ENCODE data around the gene GPAT3. TPM values are rescaled to one million over a fixed set of nuclear protein-coding genes. Genes with fewer than 3 reads are reported as not detected.
"Not testable (repeated sequence)": the region's sequence is repeated elsewhere in the genome, so short reads cannot be mapped to it uniquely, and the experiment has no call there.

GPAT3 gene
- total RNA-seq (2022): 4.4 and 4.7 TPM in 2 replicates
- percentile 57 among the genes with signal in this experiment for Bru-seq, nascent RNA
- percentile 44 among the genes with signal in this experiment for BruChase-seq, experiment 1, labeled RNA remaining after a 6-hour chase
- percentile 41 among the genes with signal in this experiment for BruChase-seq, experiment 2, labeled RNA remaining after a 2-hour chase
- long read RNA-seq, partial matches to known transcripts: 1 of 6 reads
- long read RNA-seq, other reads (novel, unspliced or antisense): 2 of 6 reads

GRCh38 chr4:83535520-83536361, at the start of gene GPAT3:
GPAT3 (plus strand) TSS chr4:83536108; CDS start chr4:83536623, 515 bp downstream.
- peak; percentile 84 for DNase-seq
- Mint-ChIP-seq H3K4me3 (ENCODE audit: low read depth, unreplicated experiment) (peak within 1 kb of the TSS; percentile 91), H3K27ac (ENCODE audit: unreplicated experiment) (peak within 1 kb of the TSS; percentile 95), H3K36me3 (ENCODE audit: insufficient read depth, unreplicated experiment) (peaks cover 21% of the 10 kb centered on the region), H3K4me1 (ENCODE audit: low read depth, unreplicated experiment) (peaks cover 9% of the 10 kb centered on the region), H3K9me3 (ENCODE audit: low read depth, unreplicated experiment) (no peaks in the 10 kb centered on the region), H3K27me3 (ENCODE audit: unreplicated experiment) (no peaks in the 10 kb centered on the region)
- intact Hi-C loops (cut with micrococcal nuclease; ENCODE audit: unreplicated experiment): no loop called here
- CTCF ChIA-PET: no interaction called here
- BruUV-seq (replicated peaks): TSS peak; percentile 77
- TF ChIP-seq CTCF (IDR thresholded peaks at IDR 0.05; ENCODE audit: unreplicated experiment): no peak

- TF ChIP-seq CTCF (IDR thresholded peaks at IDR 0.05; ENCODE audit: unreplicated experiment): no peak
- no peaks in the 10 kb centered on the region for H3K27me3 Mint-ChIP-seq (ENCODE audit: unreplicated experiment)
- H3K4me1 Mint-ChIP-seq (ENCODE audit: low read depth, unreplicated experiment): no peaks in the 10 kb centered on the region
- BruUV-seq (replicated peaks): no TSS peak
- no peak for DNase-seq
- intact Hi-C loops (cut with micrococcal nuclease; ENCODE audit: unreplicated experiment): no loop called here
- H3K36me3 Mint-ChIP-seq (ENCODE audit: insufficient read depth, unreplicated experiment): peaks cover 12% of the 10 kb centered on the region
- no peak overlapping the region for H3K27ac Mint-ChIP-seq (ENCODE audit: unreplicated experiment)
- CTCF ChIA-PET: no interaction called here
- no peaks in the 10 kb centered on the region for H3K9me3 Mint-ChIP-seq (ENCODE audit: low read depth, unreplicated experiment)
- H3K4me3 Mint-ChIP-seq (ENCODE audit: low read depth, unreplicated experiment): no peak overlapping the region
Measured at GRCh38 chr4:83486457-83487129, 49.3 kb upstream of the GPAT3 start.

GRCh38 chr4:83489711-83490326, 46.1 kb upstream of the GPAT3 start:
- TF ChIP-seq CTCF (IDR thresholded peaks at IDR 0.05; ENCODE audit: unreplicated experiment): no peak
- peak; percentile 3 for DNase-seq
- Mint-ChIP-seq H3K4me1 (ENCODE audit: low read depth, unreplicated experiment) (no peaks in the 10 kb centered on the region), H3K9me3 (ENCODE audit: low read depth, unreplicated experiment) (no peaks in the 10 kb centered on the region), H3K27ac (ENCODE audit: unreplicated experiment) (no peak overlapping the region), H3K4me3 (ENCODE audit: low read depth, unreplicated experiment) (no peak overlapping the region), H3K27me3 (ENCODE audit: unreplicated experiment) (no peaks in the 10 kb centered on the region), H3K36me3 (ENCODE audit: insufficient read depth, unreplicated experiment) (peaks cover 6% of the 10 kb centered on the region)
- CTCF ChIA-PET: interaction anchor here (0.5 kb wide), 1 partner anchor 48 kb away, joined by 3 read pairs; no protein-coding TSS in a partner anchor
- intact Hi-C loops (cut with micrococcal nuclease; ENCODE audit: unreplicated experiment): no loop called here
- no TSS peak for BruUV-seq (replicated peaks)

GRCh38 chr4:83490876-83491450, 44.9 kb upstream of the GPAT3 start:
- H3K4me3 Mint-ChIP-seq (ENCODE audit: low read depth, unreplicated experiment): no peak overlapping the region
- CTCF ChIA-PET: interaction anchor here (0.7 kb wide), 1 partner anchor 28 kb away, joined by 3 read pairs; no protein-coding TSS in a partner anchor
- H3K27ac Mint-ChIP-seq (ENCODE audit: unreplicated experiment): no peak overlapping the region
- no peaks in the 10 kb centered on the region for H3K4me1 Mint-ChIP-seq (ENCODE audit: low read depth, unreplicated experiment)
- intact Hi-C loops (cut with micrococcal nuclease; ENCODE audit: unreplicated experiment): loop anchor here (1.0 kb wide), 1 partner anchor 149 kb away; no protein-coding TSS in a partner anchor
- DNase-seq: peak; percentile 14
- peak; percentile 46 for TF ChIP-seq CTCF (IDR thresholded peaks at IDR 0.05; ENCODE audit: unreplicated experiment)
- no peaks in the 10 kb centered on the region for H3K36me3 Mint-ChIP-seq (ENCODE audit: insufficient read depth, unreplicated experiment)
- no peaks in the 10 kb centered on the region for H3K9me3 Mint-ChIP-seq (ENCODE audit: low read depth, unreplicated experiment)
- no TSS peak for BruUV-seq (replicated peaks)
- H3K27me3 Mint-ChIP-seq (ENCODE audit: unreplicated experiment): no peaks in the 10 kb centered on the region

GRCh38 chr4:83496085-83496917, 39.6 kb upstream of the GPAT3 start:
- H3K4me3 Mint-ChIP-seq (ENCODE audit: low read depth, unreplicated experiment); H3K27me3 Mint-ChIP-seq (ENCODE audit: unreplicated experiment); DNase-seq; H3K27ac Mint-ChIP-seq (ENCODE audit: unreplicated experiment); CTCF ChIA-PET; BruUV-seq (replicated peaks); intact Hi-C loops (cut with micrococcal nuclease; ENCODE audit: unreplicated experiment); H3K36me3 Mint-ChIP-seq (ENCODE audit: insufficient read depth, unreplicated experiment); H3K9me3 Mint-ChIP-seq (ENCODE audit: low read depth, unreplicated experiment): not testable (repeated sequence)
- peaks cover 12% of the 10 kb centered on the region for H3K4me1 Mint-ChIP-seq (ENCODE audit: low read depth, unreplicated experiment)
